Measurements from ENCODE around the gene STC2. TPM values are rescaled to one million over a fixed set of nuclear protein-coding genes. Genes with fewer than 3 reads are reported as not detected.
"Not testable (repeated sequence)": the region's sequence is repeated elsewhere in the genome, so short reads cannot be mapped to it uniquely, and the experiment has no call there.

Gene STC2
- polyA plus RNA-seq, 1 donor: 1.3 TPM

- DNase-seq: no peak
Observed at GRCh38 chr5:173294673-173295320, 33.4 kb downstream of the STC2 start.

GRCh38 chr5:173293817-173294672 is 34.2 kb downstream of the STC2 start:
- Histone ChIP-seq H3K4me1 (ENCODE audit: control insufficient read depth, insufficient read depth, low read length) (peaks cover 3% of the 10 kb centered on the region), H3K36me3 (ENCODE audit: control insufficient read depth, insufficient read depth, low read length) (no peaks in the 10 kb centered on the region), H3K27me3 (ENCODE audit: control insufficient read depth, insufficient read depth, low read length) (peaks cover 51% of the 10 kb centered on the region), H3K4me3 (ENCODE audit: low read length) (no peak overlapping the region), H3K27ac (ENCODE audit: low read length) (no peak overlapping the region), H3K9me3 (ENCODE audit: control insufficient read depth, low read depth, low read length) (no peaks in the 10 kb centered on the region)
- DNase-seq: peak; percentile 39 to 46
- WGBS (ENCODE audit: insufficient coverage, low lambda C conversion rate): 0% methylated on average over 2 of the region's 37 CpGs

More at GRCh38 chr5:173294673-173295320, 33.4 kb downstream of the STC2 start:
- Histone ChIP-seq H3K27ac (ENCODE audit: low read length) (no peak overlapping the region), H3K4me1 (ENCODE audit: control insufficient read depth, insufficient read depth, low read length) (peaks cover 3% of the 10 kb centered on the region), H3K27me3 (ENCODE audit: control insufficient read depth, insufficient read depth, low read length) (peaks cover 47% of the 10 kb centered on the region), H3K4me3 (ENCODE audit: low read length) (no peak overlapping the region), H3K9me3 (ENCODE audit: control insufficient read depth, low read depth, low read length) (no peaks in the 10 kb centered on the region), H3K36me3 (ENCODE audit: control insufficient read depth, insufficient read depth, low read length) (no peaks in the 10 kb centered on the region)
- no CpG with 5 or more reads among the region's 10 CpGs for WGBS (ENCODE audit: insufficient coverage, low lambda C conversion rate)

- Histone ChIP-seq H3K4me3 (ENCODE audit: low read length) (no peak overlapping the region), H3K27me3 (ENCODE audit: control insufficient read depth, insufficient read depth, low read length) (peaks cover 62% of the 10 kb centered on the region), H3K27ac (ENCODE audit: low read length) (no peak overlapping the region), H3K9me3 (ENCODE audit: control insufficient read depth, low read depth, low read length) (no peaks in the 10 kb centered on the region), H3K36me3 (ENCODE audit: control insufficient read depth, insufficient read depth, low read length) (no peaks in the 10 kb centered on the region), H3K4me1 (ENCODE audit: control insufficient read depth, insufficient read depth, low read length) (peaks cover 3% of the 10 kb centered on the region)
- no CpG with 5 or more reads among the region's 9 CpGs for WGBS (ENCODE audit: insufficient coverage, low lambda C conversion rate)
- DNase-seq: no peak
Observed at GRCh38 chr5:173291722-173292658, 36.2 kb downstream of the STC2 start.

GRCh38 chr5:173290477-173291131 is 37.6 kb downstream of the STC2 start:
- peaks cover 3% of the 10 kb centered on the region for H3K4me1 ChIP-seq (ENCODE audit: control insufficient read depth, insufficient read depth, low read length)
- no peak overlapping the region for H3K4me3 ChIP-seq (ENCODE audit: low read length)
- no peaks in the 10 kb centered on the region for H3K36me3 ChIP-seq (ENCODE audit: control insufficient read depth, insufficient read depth, low read length)
- H3K9me3 ChIP-seq (ENCODE audit: control insufficient read depth, low read depth, low read length): no peaks in the 10 kb centered on the region
- no peak for DNase-seq
- H3K27me3 ChIP-seq (ENCODE audit: control insufficient read depth, insufficient read depth, low read length): peaks cover 64% of the 10 kb centered on the region
- WGBS (ENCODE audit: insufficient coverage, low lambda C conversion rate): 60% methylated on average over 1 of the region's 12 CpGs
- no peak overlapping the region for H3K27ac ChIP-seq (ENCODE audit: low read length)

GRCh38 chr5:173289372-173289771 is 38.8 kb downstream of the STC2 start:
- H3K27me3 ChIP-seq (ENCODE audit: control insufficient read depth, insufficient read depth, low read length): peaks cover 56% of the 10 kb centered on the region
- peaks cover 3% of the 10 kb centered on the region for H3K4me1 ChIP-seq (ENCODE audit: control insufficient read depth, insufficient read depth, low read length)
- H3K4me3 ChIP-seq (ENCODE audit: low read length): no peak overlapping the region
- DNase-seq: no peak
- H3K36me3 ChIP-seq (ENCODE audit: control insufficient read depth, insufficient read depth, low read length): no peaks in the 10 kb centered on the region
- no CpG with 5 or more reads among the region's 3 CpGs for WGBS (ENCODE audit: insufficient coverage, low lambda C conversion rate)
- no peak overlapping the region for H3K27ac ChIP-seq (ENCODE audit: low read length)
- H3K9me3 ChIP-seq (ENCODE audit: control insufficient read depth, low read depth, low read length): peaks cover under 1% of the 10 kb centered on the region

GRCh38 chr5:173288632-173289031 is 39.6 kb downstream of the STC2 start:
- DNase-seq: no peak
- no peak overlapping the region for H3K4me3 ChIP-seq (ENCODE audit: low read length)
- H3K27me3 ChIP-seq (ENCODE audit: control insufficient read depth, insufficient read depth, low read length): peaks cover 56% of the 10 kb centered on the region
- H3K9me3 ChIP-seq (ENCODE audit: control insufficient read depth, low read depth, low read length): peaks cover 8% of the 10 kb centered on the region
- H3K36me3 ChIP-seq (ENCODE audit: control insufficient read depth, insufficient read depth, low read length): no peaks in the 10 kb centered on the region
- H3K4me1 ChIP-seq (ENCODE audit: control insufficient read depth, insufficient read depth, low read length): peaks cover under 1% of the 10 kb centered on the region
- 83% methylated on average over 1 of the region's 4 CpGs for WGBS (ENCODE audit: insufficient coverage, low lambda C conversion rate)
- no peak overlapping the region for H3K27ac ChIP-seq (ENCODE audit: low read length)

GRCh38 chr5:173287086-173287485 is 41.1 kb downstream of the STC2 start:
- H3K36me3 ChIP-seq (ENCODE audit: control insufficient read depth, insufficient read depth, low read length): no peaks in the 10 kb centered on the region
- peaks cover 12% of the 10 kb centered on the region for H3K9me3 ChIP-seq (ENCODE audit: control insufficient read depth, low read depth, low read length)
- peaks cover 4% of the 10 kb centered on the region for H3K4me1 ChIP-seq (ENCODE audit: control insufficient read depth, insufficient read depth, low read length)
- WGBS (ENCODE audit: insufficient coverage, low lambda C conversion rate): no CpG with 5 or more reads among the region's 7 CpGs
- no peak overlapping the region for H3K27ac ChIP-seq (ENCODE audit: low read length)
- peaks cover 67% of the 10 kb centered on the region for H3K27me3 ChIP-seq (ENCODE audit: control insufficient read depth, insufficient read depth, low read length)
- H3K4me3 ChIP-seq (ENCODE audit: low read length): no peak overlapping the region
- no peak for DNase-seq

GRCh38 chr5:173284343-173284958 is 43.8 kb downstream of the STC2 start:
- WGBS (ENCODE audit: insufficient coverage, low lambda C conversion rate): 94% methylated on average over 4 of the region's 4 CpGs
- not testable (repeated sequence) for H3K36me3 ChIP-seq (ENCODE audit: control insufficient read depth, insufficient read depth, low read length); H3K4me1 ChIP-seq (ENCODE audit: control insufficient read depth, insufficient read depth, low read length); H3K27ac ChIP-seq (ENCODE audit: low read length); H3K4me3 ChIP-seq (ENCODE audit: low read length); DNase-seq
- Histone ChIP-seq H3K27me3 (ENCODE audit: control insufficient read depth, insufficient read depth, low read length) (peaks cover 55% of the 10 kb centered on the region), H3K9me3 (ENCODE audit: control insufficient read depth, low read depth, low read length) (peaks cover 12% of the 10 kb centered on the region)

GRCh38 chr5:173283318-173284288 is 44.6 kb downstream of the STC2 start:
- DNase-seq: peak; percentile 40 to 73
- 20% methylated on average over 1 of the region's 45 CpGs for WGBS (ENCODE audit: insufficient coverage, low lambda C conversion rate)
- H3K27me3 ChIP-seq (ENCODE audit: control insufficient read depth, insufficient read depth, low read length): peaks cover 48% of the 10 kb centered on the region
- no peak overlapping the region for H3K4me3 ChIP-seq (ENCODE audit: low read length)
- H3K27ac ChIP-seq (ENCODE audit: low read length): no peak overlapping the region
- H3K9me3 ChIP-seq (ENCODE audit: control insufficient read depth, low read depth, low read length): peaks cover 12% of the 10 kb centered on the region
- H3K4me1 ChIP-seq (ENCODE audit: control insufficient read depth, insufficient read depth, low read length): peaks cover 4% of the 10 kb centered on the region
- no peaks in the 10 kb centered on the region for H3K36me3 ChIP-seq (ENCODE audit: control insufficient read depth, insufficient read depth, low read length)
